ENCODE measurements around the gene ADAMTS2.
"Not testable (repeated sequence)": the region's sequence is repeated elsewhere in the genome, so short reads cannot be mapped to it uniquely, and the experiment has no call there.

Gene ADAMTS2

GRCh38 chr5:179113945-179114641 lies 231.2 kb downstream of the ADAMTS2 start:
- TF ChIP-seq, protein P1, sequence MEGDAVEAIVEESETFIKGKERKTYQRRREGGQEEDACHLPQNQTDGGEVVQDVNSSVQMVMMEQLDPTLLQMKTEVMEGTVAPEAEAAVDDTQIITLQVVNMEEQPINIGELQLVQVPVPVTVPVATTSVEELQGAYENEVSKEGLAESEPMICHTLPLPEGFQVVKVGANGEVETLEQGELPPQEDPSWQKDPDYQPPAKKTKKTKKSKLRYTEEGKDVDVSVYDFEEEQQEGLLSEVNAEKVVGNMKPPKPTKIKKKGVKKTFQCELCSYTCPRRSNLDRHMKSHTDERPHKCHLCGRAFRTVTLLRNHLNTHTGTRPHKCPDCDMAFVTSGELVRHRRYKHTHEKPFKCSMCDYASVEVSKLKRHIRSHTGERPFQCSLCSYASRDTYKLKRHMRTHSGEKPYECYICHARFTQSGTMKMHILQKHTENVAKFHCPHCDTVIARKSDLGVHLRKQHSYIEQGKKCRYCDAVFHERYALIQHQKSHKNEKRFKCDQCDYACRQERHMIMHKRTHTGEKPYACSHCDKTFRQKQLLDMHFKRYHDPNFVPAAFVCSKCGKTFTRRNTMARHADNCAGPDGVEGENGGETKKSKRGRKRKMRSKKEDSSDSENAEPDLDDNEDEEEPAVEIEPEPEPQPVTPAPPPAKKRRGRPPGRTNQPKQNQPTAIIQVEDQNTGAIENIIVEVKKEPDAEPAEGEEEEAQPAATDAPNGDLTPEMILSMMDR (IDR thresholded peaks at IDR 0.05; ENCODE audit: control extremely low read depth, extremely low read depth, low read depth, missing control alignments) = no peak
- ChIA-PET POLR2A (no interaction called here), CTCF (no interaction called here)
- DNase-seq (ENCODE audit: extremely low spot score) = no peak

DNA sequence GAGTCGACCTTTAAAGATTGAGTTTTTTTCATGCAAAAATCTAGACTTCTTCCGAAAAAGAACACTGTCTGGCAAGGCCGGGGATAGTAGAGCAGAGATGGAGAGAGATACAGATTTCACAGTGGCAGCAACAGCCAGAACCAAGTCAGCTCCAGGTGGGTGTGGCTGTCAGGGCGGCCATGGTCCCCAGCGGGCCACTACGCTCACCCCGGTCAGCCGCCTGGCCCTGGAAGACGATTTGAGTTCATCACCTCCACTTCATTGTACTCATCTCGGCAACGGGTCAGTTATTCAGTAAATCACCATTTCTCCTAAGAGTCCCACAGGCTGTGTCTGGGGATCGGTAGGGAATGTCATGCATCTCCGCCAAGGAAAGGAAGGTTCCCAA lies 232.1 kb downstream of the ADAMTS2 start:
- ChIA-PET CTCF (no interaction called here), POLR2A (no interaction called here)
- TF ChIP-seq, protein P1 (IDR thresholded peaks at IDR 0.05; ENCODE audit: control extremely low read depth, extremely low read depth, low read depth, missing control alignments) = no peak
- no peak for DNase-seq (ENCODE audit: extremely low spot score)

GRCh38 chr5:179112469-179113142 lies 232.7 kb downstream of the ADAMTS2 start:
- POLR2A ChIA-PET = no interaction called here
- no peak for DNase-seq (ENCODE audit: extremely low spot score)
- TF ChIP-seq, protein P1 (IDR thresholded peaks at IDR 0.05; ENCODE audit: control extremely low read depth, extremely low read depth, low read depth, missing control alignments) = no peak
- CTCF ChIA-PET = no interaction called here

DNA sequence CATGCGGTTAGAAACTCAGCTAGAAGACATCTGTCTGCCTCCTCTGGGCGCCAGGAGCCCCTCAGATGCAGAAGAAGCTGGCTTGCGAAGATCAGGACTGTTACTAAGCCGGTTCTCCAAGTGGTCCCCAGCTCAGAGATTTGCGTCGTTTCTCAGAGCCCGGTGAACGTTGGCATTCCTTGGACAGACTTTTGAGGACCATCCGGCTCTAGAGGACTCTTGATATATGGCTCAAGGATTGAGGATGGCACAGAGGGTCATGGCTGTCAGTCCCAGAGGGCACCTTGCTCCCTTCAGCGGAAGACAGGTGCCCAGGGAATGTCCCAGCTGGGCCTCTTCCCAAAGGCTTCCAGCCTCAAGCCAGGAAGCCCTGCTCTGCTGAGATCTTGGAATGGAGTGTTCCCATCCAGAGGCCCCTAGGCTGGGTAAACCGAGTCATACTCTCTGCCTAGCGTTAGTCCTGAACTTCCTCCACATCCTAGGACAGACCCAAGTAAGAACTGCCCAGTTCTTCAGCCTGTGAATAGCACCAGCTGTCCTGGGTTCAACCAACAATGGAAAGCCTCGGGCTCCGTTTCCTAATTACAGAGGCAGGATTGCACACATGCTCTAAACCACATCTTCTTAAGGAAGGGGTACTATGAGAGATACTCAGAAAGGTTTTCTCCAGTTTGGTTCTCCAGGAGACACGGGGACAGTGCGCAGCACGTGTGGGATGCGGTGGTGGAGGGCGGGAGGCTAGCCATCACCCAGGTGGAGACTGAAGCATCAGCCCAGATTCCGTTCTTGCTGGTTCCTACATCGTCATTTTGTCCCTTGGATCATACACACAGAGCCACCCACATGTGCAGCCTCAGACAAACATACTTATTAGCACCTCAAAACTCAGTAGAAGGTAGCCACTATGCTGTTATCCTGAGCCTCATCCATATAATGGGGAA lies 233.7 kb downstream of the ADAMTS2 start:
- TF ChIP-seq, protein P1 (IDR thresholded peaks at IDR 0.05; ENCODE audit: control extremely low read depth, extremely low read depth, low read depth, missing control alignments) = no peak
- POLR2A ChIA-PET = no interaction called here
- CTCF ChIA-PET = no interaction called here
- DNase-seq (ENCODE audit: extremely low spot score) = no peak

GRCh38 chr5:179110528-179110927 lies 234.7 kb downstream of the ADAMTS2 start:
- POLR2A ChIA-PET = no interaction called here
- no peak for DNase-seq (ENCODE audit: extremely low spot score)
- CTCF ChIA-PET = no interaction called here
- TF ChIP-seq, protein P1 (IDR thresholded peaks at IDR 0.05; ENCODE audit: control extremely low read depth, extremely low read depth, low read depth, missing control alignments) = no peak

DNA sequence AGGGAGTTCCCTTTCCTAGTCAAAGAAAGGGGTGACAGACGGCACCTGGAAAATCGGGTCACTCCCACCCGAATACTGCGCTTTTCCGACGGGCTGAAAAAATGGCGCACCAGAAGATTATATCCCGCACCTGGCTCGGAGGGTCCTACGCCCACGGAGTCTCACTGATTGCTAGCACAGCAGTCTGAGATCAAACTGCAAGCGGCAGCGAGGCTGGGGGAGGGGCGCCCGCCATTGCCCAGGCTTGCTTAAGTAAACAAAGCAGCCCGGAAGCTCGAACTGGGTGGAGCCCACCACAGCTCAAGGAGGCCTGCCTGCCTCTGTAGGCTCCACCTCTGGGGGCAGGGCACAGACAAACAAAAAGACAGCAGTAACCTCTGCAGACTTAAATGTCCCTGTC lies 244.0 kb downstream of the ADAMTS2 start:
- CTCF ChIA-PET; DNase-seq (ENCODE audit: extremely low spot score); POLR2A ChIA-PET: not testable (repeated sequence)
